GM21381 (cell line): ENCODE data around the gene APPL2.
A peak's percentile ranks its signal among the peaks of the same experiment; 100 is the strongest.

ENCODE experiments used
- ATAC-seq: cut with Tn5 transposase; IDR thresholded peaks from one replicate; pipeline ENCODE4 v1.9.1; 2021; ENCODE audit warnings: mild to moderate bottlenecking, moderate library complexity; ENCODE audit not compliant: unreplicated experiment

APPL2 gene, protein sequence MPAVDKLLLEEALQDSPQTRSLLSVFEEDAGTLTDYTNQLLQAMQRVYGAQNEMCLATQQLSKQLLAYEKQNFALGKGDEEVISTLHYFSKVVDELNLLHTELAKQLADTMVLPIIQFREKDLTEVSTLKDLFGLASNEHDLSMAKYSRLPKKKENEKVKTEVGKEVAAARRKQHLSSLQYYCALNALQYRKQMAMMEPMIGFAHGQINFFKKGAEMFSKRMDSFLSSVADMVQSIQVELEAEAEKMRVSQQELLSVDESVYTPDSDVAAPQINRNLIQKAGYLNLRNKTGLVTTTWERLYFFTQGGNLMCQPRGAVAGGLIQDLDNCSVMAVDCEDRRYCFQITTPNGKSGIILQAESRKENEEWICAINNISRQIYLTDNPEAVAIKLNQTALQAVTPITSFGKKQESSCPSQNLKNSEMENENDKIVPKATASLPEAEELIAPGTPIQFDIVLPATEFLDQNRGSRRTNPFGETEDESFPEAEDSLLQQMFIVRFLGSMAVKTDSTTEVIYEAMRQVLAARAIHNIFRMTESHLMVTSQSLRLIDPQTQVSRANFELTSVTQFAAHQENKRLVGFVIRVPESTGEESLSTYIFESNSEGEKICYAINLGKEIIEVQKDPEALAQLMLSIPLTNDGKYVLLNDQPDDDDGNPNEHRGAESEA

GRCh38 chr12:105235732-105236476 lies at the start of gene APPL2:
Gene APPL2 (minus strand): TSS chr12:105236174. CDS start chr12:105236012, 162 bp downstream.
- ATAC-seq, result peak; percentile 83

DNA sequence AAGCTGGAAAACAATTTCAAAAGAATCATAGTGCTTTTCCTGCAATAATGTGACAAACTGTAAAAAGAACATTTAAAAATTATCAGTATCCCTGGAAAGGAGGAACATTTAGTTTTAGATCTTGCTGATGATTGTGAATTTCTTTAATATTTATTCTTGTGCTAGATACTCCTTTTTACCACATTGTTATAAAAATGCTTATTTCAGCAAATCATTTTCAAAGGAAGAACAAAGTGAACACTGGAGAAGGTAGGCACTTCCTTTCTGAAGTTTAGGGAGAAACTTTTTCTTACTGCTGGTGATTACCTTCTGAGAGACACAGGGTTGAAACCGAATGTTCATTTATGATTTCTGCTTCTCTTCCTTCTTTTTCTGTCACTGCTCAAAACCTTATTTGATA lies 49.4 kb upstream of the APPL2 start:
- ATAC-seq, result no peak

DNA sequence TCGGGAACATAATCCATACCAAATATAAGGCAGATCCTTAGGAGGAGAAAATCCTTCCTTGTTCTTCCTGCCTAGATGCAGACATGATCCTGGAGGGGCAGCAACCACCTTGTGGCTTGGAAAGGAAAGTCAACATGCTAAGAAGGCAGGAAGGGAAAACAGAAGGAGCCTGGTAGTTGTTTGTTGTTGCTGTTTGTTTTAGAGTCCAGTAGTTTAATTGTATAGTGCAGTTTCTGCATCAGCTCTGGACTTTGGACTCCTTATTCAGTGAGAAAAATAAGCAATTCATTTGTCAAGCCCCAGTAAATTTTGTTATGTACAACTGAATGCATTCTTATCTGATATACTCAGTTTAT lies 45.7 kb upstream of the APPL2 start:
- ATAC-seq, result no peak

DNA sequence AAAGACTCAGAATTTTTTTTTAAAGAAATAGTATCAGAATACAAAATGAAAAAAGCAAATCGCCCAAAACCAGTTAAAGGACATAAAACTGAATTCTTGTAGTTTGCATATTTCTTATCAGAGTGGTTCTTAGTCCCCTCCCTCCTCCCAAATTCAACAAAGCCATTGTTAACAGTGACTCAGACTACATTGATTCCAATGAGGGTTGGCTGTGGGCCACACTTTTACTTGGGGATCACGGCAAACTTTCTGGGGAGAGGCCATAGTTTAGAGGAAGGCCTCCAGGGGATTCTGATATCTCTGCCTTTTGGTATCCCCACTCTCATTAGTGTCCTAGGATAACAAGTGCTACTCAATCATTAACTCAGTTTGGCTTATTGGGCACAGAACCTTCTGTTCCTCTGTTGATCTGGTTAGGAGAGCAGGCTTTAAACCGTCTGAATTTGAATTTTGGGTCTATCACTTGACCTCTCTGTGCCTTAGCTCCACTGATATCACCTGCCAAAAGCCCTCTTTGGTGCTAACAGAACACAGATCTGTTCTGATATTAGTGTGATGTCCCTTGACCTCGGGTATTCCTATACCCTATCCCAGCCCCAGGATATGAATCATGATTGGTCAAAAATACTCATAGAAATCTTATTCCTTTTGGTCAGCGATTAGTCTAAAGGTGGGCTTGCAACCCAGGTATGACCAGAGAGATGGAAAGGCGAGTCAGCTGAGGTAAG lies 45.2 kb upstream of the APPL2 start:
- ATAC-seq, result no peak

DNA sequence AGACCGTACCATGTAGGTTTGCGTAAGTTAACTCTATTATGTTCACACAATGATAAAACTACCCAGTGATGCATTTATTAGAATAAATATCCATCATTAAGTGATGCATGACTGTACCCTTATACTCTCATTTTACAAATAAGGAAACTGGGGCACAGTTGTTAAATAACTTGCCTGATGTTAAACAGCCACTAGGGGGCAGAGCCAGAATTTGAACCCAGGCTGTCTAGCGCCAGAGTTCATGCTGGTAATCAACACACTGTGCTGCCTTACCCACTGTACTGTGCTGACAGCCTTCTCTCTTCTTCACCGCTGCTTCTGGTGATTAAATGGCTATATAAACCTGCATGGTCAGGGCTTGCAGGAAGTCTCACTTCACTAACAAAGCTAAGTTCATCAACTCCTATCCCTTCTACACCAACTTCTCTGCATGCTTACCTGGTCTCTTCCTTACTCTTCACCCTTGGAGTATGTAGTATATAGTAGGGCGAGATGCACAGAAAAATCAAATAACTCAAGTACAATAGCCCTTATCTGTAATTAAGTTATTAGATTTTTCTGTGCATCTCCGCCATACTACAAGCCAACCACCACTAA lies 43.6 kb upstream of the APPL2 start:
- no peak for ATAC-seq

- ATAC-seq, result no peak
These were observed 42.2 kb upstream of the APPL2 start for GRCh38 chr12:105278043-105278697.

GRCh38 chr12:105275997-105276733 lies 40.2 kb upstream of the APPL2 start:
- ATAC-seq, result no peak

DNA sequence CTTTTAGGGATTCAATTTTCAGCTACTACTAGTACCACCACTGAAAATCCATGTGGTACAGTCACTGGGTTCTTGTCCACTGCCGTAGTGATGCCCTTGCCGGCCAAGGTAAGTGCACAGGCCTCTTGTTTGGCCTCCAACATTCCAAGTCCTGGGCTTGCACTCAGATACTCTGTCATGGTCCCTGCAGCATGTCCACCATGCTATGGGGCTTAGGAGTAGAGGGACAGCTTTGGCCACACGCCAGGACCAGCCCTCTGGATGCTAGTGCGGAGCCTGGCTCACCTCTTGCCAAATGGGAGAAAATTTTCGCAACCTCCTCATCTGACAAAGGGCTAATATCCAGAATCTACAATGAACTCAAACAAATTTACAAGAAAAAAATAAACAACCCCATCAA lies 38.6 kb upstream of the APPL2 start:
- ATAC-seq, result no peak

DNA sequence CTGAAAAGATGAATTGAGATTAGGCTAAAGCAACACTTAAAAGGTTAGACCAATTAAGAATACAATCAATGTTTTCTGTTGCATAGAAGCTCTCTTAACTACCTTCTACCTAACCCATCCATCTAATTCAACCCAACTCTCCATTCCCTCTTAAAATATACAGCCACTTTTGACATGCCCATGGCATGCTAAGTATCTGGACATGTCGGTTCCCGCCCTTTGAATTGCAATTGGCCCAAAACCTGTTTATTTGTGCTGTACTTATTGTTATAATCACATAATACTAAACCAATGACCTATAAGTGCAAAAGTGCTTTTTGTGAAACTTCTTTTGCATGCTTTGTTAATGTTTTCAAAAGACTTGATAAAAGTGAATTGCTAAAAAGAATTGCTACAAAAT lies 37.6 kb upstream of the APPL2 start:
- no peak for ATAC-seq

- ATAC-seq, result no peak
These were observed 36.9 kb upstream of the APPL2 start for GRCh38 chr12:105272814-105273416.

GRCh38 chr12:105272152-105272551 lies 36.2 kb upstream of the APPL2 start:
- ATAC-seq, result no peak

- no peak for ATAC-seq
These were observed 35.4 kb upstream of the APPL2 start for GRCh38 chr12:105271364-105271763.

GRCh38 chr12:105270671-105271255 lies 34.8 kb upstream of the APPL2 start:
- ATAC-seq, result no peak

GRCh38 chr12:105267711-105268110 lies 31.7 kb upstream of the APPL2 start:
- no peak for ATAC-seq

DNA sequence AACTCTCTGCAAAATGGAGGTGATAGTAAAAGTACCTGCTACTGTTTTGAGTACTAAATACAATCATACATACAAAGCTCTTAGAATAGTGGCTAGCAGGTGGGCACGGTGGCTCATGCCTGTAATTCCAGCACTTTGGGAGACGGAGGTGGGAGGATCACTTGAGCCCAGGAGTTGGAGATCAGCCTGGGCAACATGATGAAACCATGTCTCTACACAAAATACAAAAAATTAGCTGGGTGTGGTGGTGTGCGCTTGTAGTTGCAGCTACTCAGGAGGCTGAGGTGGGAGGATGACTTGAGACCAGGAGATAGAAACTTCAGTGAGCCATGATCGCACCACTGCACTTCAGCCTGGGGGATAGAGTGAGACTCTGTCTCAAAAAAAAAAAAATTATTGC lies 28.8 kb upstream of the APPL2 start:
- no peak for ATAC-seq

DNA sequence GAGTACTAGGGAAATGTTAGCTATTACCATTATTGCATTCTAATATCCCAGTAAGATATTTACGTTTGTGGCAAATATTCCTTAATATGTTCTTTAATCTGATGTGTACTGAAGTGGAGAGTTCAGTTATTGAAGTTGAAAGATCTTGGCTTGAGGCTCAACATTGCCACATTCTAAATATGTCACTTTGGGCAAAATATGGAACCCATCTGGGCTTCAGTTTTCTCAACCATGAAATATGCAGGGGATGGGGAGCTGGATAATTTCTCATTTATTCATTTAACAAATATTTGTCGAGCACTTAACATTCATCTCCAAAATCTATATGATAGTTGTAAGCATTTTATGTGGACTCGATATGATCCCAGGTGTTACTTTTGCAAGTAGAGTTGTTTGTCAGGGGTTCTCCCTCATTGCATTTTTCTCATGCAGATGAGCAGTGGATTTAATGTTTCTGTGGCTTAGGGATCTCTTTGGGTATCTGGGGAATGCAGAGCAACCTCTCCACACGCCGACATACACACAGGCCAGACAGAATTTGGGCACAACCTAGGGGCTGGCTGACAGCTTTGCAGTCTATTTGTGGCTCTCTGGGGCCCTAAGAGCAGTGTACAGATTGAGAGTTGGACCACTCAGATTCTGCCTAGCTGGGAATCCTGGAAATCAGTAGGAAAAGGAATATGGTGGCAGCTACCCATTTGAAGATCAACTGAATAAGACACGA lies 26.6 kb upstream of the APPL2 start:
- ATAC-seq, result no peak

GRCh38 chr12:105261010-105261409 lies 25.0 kb upstream of the APPL2 start:
- ATAC-seq, result no peak

DNA sequence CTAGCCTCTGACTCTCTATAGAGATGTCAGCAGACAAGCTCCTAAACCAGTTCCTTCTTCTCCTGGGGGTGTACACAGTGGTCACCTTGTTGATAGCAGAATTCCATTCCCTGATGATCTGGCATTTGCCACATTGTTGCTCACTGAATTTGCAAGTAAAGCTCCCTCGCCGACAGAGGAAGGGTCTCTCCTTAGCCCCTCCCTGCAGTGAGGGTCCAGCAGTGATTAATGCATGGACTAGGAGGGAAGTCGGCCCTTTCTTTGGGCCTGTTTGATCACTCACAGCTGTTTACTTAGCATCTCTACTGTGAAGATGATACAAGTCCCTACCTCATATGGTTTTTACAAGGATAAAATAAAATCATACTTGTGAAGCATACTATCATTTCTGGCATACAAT lies 23.3 kb upstream of the APPL2 start:
- no peak for ATAC-seq
